Endometrial microvascular endothelial cells (primary cell): ENCODE data around the gene TDRD9. TPM values are rescaled to one million over a fixed set of nuclear protein-coding genes. Genes with fewer than 3 reads are reported as not detected.
"Not testable (repeated sequence)": the region's sequence is repeated elsewhere in the genome, so short reads cannot be mapped to it uniquely, and the experiment has no call there.

ENCODE experiments used
- in situ Hi-C: cut with HindIII; loops from 2 replicates; pipeline ENCODE4 v1.10.0; 2017; ENCODE audit warnings: low sequenced_read_pairs, low pct_unique_long_range_greater_than_20kb; ENCODE audit errors: inconsistent ontology term
- total RNA-seq: library from RNA; depleted of rRNA; stranded (reverse); fragments of >200 nt; gene quantifications from one replicate; pipeline ENCODE4 v1.2.3, GENCODE V29; 2015; ENCODE audit errors: inconsistent ontology term

Gene TDRD9
- 0.09 TPM for total RNA-seq

GRCh38 chr14:103928011-103928890, at the start of gene TDRD9:
Gene TDRD9 (plus strand): TSS chr14:103928456. CDS start chr14:103928510, 54 bp downstream.
- in situ Hi-C loops = no loop called here

- in situ Hi-C loops = no loop called here
Measured at GRCh38 chr14:103879118-103879569, 49.1 kb upstream of the TDRD9 start.

GRCh38 chr14:103879570-103880347, 48.5 kb upstream of the TDRD9 start:
- in situ Hi-C loops = no loop called here

GRCh38 chr14:103880348-103881267, 47.6 kb upstream of the TDRD9 start:
- in situ Hi-C loops = no loop called here

- in situ Hi-C loops = no loop called here
Measured at GRCh38 chr14:103881268-103882201, 46.7 kb upstream of the TDRD9 start.

GRCh38 chr14:103882503-103883262, 45.6 kb upstream of the TDRD9 start:
- in situ Hi-C loops = no loop called here

GRCh38 chr14:103883263-103883523, 45.1 kb upstream of the TDRD9 start:
- in situ Hi-C loops = no loop called here

- in situ Hi-C loops = no loop called here
Measured at GRCh38 chr14:103884854-103885253, 43.4 kb upstream of the TDRD9 start.

- in situ Hi-C loops = no loop called here
Measured at GRCh38 chr14:103885509-103885932, 42.7 kb upstream of the TDRD9 start.

- in situ Hi-C loops = no loop called here
Measured at GRCh38 chr14:103886304-103887169, 41.7 kb upstream of the TDRD9 start.

GRCh38 chr14:103887170-103887501, 41.1 kb upstream of the TDRD9 start:
- in situ Hi-C loops = no loop called here

GRCh38 chr14:103887557-103888115, 40.6 kb upstream of the TDRD9 start:
- in situ Hi-C loops = no loop called here

GRCh38 chr14:103889002-103889312, 39.3 kb upstream of the TDRD9 start:
- in situ Hi-C loops = not testable (repeated sequence)

- in situ Hi-C loops = no loop called here
Measured at GRCh38 chr14:103889313-103890051, 38.8 kb upstream of the TDRD9 start.

- in situ Hi-C loops = no loop called here
Measured at GRCh38 chr14:103890052-103890371, 38.2 kb upstream of the TDRD9 start.
